NCI-H748 (cell line): ENCODE results near the gene PPP5C.
"Not testable (repeated sequence)": the region's sequence is repeated elsewhere in the genome, so short reads cannot be mapped to it uniquely, and the experiment has no call there.

Experiments used
- DNase-seq: peaks from one replicate; lab custom pipeline; 2025; ENCODE audit not compliant: unreplicated experiment; lab: John Stamatoyannopoulos, UW

Gene PPP5C

DNA sequence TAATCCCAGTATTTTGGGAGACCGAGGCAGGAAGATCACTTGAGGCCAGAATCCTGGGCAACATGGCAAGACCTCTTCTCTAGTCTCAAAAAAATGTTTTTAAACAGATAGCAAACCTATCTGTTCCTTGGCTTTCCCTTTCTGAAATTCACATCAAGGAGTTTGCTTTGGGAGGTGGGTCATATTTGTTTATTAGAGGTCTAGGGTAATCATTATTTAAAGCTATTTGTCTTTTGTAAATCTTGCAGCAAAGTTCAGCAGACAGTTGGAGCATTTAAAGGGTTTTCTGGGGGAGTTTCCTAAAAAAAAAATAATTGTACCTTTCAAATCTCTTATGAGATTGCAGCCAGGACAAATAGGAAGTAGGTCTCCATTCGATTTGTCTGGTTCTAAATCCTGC, 17.5 kb downstream of the PPP5C start:
- DNase-seq = no peak

DNA sequence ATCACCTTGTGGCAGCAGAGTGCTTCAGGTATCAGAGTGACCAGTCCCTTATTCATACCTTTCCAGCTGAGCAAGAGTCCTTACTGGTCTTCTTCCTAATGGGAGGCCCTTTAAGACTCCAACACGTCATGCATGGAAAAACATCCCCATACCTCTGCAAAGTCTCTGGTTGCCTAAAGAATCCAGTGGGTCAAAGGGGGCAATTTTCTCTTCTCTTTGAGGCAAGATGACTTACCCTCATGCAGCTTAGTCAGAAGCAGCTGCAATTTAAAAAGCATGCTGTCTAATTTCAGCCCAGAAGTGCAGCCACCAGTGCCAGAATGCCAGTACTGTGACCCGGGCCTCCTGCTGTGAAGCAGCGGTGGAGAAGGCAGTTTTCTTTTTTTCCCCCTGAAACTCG, 18.7 kb downstream of the PPP5C start:
- DNase-seq = no peak

DNA sequence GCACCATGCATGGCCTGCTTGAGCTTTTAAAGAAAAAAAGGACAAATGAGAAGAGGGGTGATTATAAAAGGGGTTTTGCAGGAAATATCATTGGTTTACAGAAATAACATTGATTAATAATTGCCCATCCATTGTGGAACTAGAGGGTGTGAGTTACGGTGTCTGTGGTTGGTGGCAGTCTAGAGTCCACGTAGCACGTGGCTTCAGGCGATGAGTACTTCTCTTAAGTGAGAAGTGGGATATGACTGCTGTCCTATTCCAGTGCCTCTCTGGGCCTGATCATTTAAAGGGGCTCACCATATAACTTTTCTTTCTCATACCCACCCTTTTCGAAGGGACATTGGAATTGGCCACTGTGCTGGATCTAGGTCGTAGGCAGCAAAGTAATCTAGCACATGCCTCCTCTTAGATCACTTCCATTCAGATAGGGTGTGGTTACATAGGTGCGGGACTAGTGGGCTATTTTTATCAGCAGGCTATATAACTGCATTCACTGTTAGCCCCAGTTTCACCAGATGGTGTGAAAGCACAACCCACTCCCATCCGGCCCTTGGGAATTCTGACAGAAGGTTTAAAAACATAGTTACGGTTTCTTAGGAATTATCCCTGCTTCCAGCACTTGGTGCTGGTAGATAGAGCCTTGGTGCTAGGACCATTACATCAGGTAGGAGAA, 19.9 kb downstream of the PPP5C start:
- DNase-seq = no peak

GRCh38 chr19:46367426-46367825, 20.5 kb downstream of the PPP5C start:
- no peak for DNase-seq

DNA sequence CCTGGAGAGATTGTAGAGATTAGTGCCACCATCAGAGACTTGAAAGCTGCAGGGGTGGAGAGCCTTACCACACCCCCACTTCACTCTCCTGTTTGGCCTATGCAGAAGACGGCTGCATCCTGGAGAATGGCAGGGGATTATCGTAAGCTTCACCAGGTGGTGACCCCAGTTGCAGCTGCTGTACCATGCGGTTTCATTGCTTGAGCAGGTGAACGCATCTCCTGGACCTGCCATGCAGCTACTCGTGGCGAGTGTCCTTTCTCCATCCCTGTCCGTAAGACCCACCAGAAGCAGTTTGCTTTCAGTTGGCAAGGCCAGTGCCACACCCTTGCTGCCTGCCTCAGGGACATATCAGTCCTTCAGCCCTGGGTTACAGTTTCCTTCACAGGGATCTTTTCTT, 21.2 kb downstream of the PPP5C start:
- no peak for DNase-seq

GRCh38 chr19:46369817-46370216, 22.9 kb downstream of the PPP5C start:
- DNase-seq = no peak

DNA sequence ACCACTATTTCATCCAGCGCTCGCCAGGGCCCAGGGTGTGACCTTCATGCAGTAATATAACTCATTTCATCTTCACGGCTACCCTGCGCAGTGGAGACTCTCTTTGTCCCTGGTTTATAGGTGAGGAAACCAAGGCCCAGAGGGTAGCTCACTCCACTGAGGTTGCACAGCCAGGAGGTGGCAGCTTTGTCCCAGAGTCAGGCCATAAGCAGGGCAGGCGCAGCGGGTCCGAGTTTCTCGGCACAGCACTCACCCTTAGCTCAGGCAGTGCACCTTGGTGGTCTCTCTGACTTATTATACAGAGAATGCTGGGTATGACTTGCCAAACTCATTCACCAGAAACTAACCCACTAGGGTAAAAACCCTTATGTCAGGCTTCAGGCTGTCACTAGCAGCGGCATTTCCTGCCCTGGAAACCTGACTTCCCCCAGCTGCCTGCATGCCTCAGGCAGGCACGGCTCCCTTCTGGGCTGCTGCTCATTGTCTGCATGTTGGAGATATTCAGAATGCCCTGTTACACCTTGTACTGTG, 24.5 kb downstream of the PPP5C start:
- no peak for DNase-seq

GRCh38 chr19:46372901-46373490, 26.1 kb downstream of the PPP5C start:
- no peak for DNase-seq

GRCh38 chr19:46373491-46374359, 26.8 kb downstream of the PPP5C start:
- peak; percentile 81 for DNase-seq

- no peak for DNase-seq
Observed at GRCh38 chr19:46374536-46375475, 27.9 kb downstream of the PPP5C start.

DNA sequence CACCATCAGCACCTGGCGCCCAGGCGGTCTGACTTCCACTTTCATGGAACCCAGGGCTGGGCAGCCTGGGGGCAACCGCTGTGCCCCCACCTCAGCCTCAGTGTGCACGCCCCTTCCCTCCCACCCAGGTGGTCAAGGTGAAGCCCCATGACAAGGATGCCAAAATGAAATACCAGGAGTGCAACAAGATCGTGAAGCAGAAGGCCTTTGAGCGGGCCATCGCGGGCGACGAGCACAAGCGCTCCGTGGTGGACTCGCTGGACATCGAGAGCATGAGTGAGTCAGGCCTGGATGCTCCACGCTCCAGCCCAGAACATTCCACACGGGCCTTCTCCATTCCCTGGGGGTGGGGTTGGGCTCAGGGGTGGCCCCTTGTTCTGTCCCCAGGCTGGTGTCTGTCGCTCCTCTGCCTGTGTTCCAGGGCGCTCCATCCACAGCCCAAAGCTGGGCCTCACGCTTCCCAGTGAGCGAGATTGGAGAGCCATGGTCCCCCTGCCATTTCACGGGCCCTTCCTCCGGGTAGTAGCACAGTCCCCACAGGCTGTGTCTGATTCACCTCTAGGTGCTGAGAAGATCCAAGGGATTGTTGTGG, 28.7 kb downstream of the PPP5C start:
- not testable (repeated sequence) for DNase-seq

DNA sequence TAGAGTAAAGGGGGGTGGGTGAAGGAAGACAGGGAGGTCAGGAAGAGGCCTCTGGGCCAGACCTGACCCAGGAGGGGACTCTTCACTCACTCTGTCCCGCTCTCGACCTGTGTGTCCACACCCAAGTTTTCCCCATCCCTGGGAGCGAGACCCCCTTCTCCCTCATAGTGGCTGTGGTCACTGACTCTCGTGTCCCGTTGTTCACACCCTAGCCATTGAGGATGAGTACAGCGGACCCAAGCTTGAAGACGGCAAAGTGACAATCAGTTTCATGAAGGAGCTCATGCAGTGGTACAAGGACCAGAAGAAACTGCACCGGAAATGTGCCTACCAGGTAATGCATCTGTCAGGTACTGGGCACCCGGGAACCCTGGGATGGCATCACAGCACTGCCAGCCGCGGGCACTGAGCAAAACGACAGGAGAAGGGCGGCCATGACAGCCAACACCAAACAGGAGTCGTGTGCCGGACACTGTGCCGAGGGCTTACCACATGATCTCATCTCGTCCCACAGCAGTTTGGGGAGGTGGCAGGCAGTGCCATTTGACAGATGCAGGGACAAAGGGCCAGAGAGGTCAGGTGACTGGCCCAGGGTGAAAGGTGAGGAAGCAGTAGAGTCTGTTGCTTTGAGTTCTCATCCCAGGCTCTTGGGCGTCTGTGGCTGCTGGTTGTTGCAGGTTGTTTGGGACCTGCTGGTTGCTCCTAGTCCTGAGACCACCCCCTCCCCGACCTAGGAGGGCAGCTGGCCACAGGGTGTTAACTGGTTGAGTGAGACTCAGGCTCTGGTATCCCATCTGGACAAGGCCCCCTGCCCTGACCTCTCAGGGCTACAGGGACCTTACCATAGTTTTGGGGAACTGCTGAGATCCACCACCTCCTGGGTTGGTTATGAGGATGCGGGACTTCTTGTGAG, 29.6 kb downstream of the PPP5C start:
- DNase-seq = no peak

DNA sequence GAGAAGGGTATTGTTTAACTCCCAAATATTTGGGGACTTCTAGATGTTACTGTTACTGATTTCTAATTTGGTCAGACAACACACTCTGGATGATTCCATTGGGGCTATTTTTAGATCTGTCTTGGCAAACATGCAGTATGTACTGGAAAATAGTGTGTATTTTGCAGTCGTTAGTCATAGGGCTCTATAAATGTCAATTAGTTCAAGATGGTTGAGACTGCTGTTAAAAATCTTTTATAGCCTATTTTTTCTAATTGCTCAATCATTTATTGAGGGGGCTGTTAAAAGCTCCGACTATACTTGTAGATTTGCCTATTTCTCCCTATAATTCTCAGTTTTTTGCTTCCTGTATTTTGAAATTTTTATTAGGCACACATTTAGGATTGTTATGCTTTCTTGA, 31.4 kb downstream of the PPP5C start:
- DNase-seq = no peak

- no peak for DNase-seq
Observed at GRCh38 chr19:46380690-46381089, 33.8 kb downstream of the PPP5C start.

GRCh38 chr19:46381346-46381745, 34.5 kb downstream of the PPP5C start:
- no peak for DNase-seq

- no peak for DNase-seq
Observed at GRCh38 chr19:46381756-46382345, 35.0 kb downstream of the PPP5C start.

GRCh38 chr19:46383171-46383815, 36.4 kb downstream of the PPP5C start:
- no peak for DNase-seq

DNA sequence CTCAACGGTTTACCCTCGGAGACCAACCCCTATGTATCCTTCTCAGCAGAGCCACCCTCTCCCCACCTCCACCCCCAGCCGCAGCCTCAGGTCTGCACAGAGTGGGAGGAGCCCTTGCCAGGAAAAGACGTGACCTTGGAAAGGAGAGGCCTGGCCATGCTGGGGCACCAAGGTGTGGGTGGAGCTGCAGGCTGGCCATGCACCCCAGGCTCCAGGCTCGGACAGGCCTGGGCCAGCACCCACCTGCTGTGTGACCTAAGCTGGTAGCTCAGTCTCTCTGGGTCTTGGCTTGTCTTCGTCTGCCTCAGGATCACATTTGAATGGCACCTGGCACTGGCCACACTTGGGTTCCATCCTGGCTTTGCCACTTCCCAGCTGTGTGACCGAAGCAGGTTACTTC, 37.0 kb downstream of the PPP5C start:
- DNase-seq = no peak
